GM19328 (cell line): ENCODE measurements around the gene HOXA9.

Experiments
- ATAC-seq: cut with Tn5 transposase; IDR thresholded peaks from one replicate; pipeline ENCODE4 v1.9.1; 2021; ENCODE audit warnings: mild to moderate bottlenecking, moderate library complexity; ENCODE audit not compliant: unreplicated experiment

Gene HOXA9

DNA sequence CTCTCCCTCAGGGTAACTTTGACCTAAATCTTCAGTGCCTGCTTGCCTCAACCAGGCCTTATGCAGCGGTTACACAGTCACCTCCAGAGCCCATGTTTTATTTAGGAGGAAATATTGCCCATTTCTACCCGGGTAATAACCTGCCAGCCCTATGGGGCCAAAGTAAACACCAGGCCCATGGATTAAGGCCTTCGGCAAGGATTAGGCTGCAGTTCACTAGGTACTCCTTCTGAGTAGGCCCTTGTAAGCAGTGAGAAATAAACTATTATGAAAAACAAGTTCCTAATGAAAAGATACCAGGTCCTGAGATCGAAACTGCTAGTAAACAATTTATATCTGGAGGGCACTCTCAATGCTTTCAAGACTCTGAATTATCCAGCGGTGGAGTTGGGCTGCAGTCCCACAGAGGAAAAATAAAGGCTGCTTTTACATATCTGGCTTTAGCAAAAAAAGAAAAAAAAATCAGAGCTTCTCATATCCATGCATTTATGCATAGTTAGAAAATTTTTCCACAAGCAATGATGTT, 12.5 kb upstream of the HOXA9 start:
- no peak for ATAC-seq

- no peak for ATAC-seq
Observed at GRCh38 chr7:27176962-27177794, 11.8 kb upstream of the HOXA9 start.

GRCh38 chr7:27176524-27176845, 11.1 kb upstream of the HOXA9 start:
- ATAC-seq: no peak

DNA sequence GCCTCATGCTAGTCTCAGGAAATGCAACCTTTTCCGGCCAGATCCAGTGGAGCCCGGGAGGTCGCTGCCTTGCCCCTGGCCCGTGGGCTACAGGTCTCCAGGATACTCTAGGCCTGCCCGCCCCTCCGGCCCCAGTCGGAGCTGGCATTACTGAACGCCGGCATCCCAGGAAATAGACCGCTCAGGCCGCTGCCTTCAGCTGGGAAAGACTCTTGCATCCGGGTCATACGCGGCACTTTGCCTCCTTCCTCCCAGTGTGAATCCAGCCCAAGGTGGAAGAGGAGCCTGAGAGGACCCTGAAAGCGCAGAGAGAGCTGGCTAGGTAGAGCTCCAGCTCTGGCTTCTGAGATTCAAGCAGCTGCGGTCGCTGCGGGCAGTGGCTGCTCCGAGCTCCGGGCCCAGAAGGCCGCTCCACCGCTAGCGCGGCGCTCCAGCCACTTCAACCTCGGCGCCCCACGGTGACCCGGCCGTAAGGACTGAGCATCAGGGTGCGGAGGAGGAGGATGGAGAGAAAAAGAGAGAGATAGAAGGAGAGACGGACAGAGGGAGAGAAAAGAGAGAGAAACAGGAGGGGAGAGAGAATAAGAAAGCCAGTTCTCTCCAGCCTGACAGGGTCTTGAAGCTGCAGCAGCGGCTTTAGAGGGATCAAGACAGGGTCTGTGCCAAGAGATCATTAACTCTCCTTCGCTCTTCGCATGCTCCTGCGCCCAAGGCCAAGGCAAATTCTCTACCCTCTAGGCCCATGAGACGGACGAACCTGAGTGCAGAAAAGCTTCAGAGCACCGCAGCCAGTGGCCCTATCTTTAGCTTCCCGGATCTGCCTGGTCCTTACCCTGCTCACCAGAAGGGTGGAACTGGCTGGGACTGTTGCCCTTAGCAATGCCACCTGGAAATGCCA, 10.5 kb upstream of the HOXA9 start:
- ATAC-seq: no peak

- no peak for ATAC-seq
Observed at GRCh38 chr7:27174874-27175625, 9.7 kb upstream of the HOXA9 start.

- ATAC-seq: no peak
Observed at GRCh38 chr7:27173956-27174873, 8.9 kb upstream of the HOXA9 start, which contains the start of gene HOXA10. Gene HOXA10, minus strand, starts transcription at chr7:27174320. Its CDS starts 14 bp downstream, at chr7:27174306.

DNA sequence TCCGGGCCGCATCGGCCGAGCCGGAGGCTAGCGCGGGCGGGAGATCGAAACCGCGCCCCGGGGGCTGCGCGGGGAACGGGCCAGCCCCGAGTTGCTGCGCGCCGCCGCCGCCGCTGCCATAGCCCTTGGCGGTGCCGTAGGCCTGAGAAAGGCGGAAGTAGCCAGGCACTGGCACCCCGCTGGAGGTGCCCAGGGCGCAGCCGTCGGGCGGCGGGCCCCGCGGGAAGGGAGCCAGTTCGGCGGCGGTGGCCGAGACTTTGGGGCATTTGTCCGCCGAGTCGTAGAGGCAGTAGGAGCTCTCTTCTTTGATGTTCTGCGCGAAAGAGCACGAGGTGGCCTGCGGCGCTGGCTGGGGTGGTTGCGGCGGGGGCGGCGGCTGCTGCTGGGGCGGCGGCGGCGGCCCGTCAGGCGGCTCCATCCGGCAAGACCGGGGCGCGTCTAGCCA, 8.2 kb upstream of the HOXA9 start:
- no peak for ATAC-seq

DNA sequence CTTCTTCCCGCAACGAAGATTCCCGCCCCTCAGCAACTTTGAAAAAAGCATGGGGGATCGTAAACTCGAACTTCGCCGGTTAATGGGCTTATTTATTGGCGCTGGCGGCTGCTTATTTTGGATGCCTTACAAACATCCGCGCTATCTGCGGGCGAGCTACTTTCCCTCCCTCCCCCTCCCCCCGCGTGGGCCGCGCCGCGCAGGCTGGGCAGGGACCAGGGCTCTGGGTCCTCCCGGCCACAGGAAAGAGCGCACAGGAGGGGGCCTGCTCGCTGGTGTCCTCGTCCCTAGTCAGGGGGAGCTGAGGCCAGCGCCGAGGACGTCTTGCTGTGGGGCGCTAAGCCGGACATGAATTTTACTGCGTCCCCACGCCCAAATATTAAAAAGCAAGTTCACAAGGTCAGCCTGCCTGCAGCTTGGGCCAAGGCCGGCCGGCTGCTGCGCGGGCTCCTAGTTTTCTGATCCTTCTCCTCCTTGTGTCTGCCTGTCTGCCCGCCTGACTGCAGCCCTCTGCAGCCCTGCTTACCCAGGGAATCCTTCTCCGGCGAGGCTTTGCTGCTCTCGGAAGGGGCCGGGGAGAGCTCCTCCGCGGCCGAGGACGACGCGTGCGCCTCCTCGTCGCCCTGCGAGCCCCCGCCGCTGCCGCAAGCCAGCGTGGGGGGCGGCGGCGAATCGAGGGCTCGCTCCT, 7.6 kb upstream of the HOXA9 start:
- ATAC-seq: no peak

GRCh38 chr7:27172315-27172774, 7.0 kb upstream of the HOXA9 start:
- ATAC-seq: no peak

GRCh38 chr7:27171637-27172314, 6.4 kb upstream of the HOXA9 start:
- no peak for ATAC-seq

DNA sequence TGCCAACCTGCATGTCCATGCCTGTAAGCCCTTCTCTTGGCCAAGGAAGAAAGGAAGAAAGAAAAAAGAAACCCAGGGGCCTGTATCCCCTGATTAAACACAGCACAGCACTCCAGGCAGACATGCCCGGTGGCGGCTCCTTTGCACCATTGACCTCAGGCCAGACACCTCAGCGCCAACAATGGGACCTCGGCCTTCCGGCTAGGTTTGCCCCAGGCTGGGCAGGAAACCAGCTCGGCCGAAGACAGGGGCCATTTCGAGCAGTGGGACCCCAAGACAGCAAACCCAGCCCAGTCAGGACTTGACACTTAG, 5.9 kb upstream of the HOXA9 start:
- no peak for ATAC-seq

DNA sequence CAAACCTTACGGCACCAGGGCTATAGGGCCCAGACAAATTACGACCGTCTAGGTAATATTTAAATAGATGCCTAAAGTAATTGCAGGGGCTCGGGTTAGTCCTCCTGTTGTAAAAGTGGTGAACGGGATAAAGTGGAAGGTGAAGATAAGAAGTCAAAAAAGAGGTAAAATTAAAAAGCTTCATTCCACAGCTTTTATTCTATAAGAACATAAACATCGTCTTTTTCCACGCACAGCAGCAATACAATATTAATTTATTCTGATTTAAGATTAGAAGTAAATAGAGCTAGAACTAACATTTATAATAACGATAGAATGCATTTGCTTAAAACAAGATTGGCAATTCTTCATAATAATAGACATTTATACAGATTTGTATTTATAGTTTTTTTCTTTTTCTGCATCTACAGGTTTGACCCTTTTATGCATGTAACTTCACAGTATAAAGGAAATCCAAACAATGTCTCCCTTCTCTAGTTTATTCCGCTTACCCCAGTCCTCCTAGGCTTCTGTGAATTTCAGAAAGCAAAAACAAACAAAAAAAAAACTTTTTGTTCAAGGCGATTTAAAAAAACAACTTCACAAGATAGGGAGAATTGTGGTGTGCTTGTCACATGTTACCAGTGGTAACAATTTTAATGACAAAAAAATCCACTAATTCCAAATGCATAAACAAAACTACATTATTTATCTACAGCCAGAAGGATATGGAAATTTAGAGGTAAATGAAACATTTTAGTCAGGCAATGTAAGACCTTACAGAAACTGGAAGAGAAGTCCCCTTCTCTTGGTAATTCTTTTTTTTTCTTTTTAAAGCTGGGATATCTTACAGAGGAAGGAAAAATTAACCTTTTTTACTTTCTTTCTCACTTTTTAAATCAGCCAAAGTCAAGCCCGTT, 5.3 kb upstream of the HOXA9 start:
- no peak for ATAC-seq

DNA sequence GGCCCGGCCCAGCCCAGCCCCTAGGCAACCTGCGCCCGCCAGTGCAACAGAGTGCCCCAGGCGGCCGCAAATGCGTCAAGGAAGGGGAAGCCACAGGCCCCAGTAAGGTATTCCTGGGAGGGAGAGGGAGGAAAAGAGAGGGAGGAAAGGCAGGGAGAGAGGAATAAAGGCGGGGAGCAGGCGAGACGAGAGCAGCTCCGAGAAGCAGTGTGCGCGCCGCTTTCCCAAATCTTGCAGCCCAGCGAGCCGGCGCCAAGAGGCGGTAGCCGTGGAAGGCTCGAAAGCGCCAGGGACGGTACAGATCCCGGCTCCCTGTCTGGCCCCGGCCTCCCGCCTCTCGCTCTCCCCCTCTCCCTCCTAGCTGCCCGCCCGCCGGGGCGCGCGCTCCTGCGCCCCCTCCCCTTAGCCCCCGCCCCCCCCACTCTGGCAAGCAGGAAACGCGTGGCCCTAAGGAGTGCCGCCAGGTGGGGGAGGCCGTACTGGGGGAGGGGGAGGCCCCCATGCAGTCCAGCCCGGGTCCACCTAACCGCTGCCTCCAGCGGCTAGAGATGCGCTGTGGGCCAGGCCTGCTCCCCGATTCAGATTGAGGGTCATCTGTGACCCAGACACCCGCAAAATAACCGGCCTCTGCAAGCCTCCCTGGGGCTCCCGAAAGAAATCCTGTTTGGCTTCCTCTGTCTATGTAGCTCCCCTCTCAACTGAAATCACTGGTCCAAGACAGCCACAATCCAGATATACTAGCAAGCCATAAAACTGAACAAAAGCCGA, 4.5 kb upstream of the HOXA9 start:
- ATAC-seq: no peak

DNA sequence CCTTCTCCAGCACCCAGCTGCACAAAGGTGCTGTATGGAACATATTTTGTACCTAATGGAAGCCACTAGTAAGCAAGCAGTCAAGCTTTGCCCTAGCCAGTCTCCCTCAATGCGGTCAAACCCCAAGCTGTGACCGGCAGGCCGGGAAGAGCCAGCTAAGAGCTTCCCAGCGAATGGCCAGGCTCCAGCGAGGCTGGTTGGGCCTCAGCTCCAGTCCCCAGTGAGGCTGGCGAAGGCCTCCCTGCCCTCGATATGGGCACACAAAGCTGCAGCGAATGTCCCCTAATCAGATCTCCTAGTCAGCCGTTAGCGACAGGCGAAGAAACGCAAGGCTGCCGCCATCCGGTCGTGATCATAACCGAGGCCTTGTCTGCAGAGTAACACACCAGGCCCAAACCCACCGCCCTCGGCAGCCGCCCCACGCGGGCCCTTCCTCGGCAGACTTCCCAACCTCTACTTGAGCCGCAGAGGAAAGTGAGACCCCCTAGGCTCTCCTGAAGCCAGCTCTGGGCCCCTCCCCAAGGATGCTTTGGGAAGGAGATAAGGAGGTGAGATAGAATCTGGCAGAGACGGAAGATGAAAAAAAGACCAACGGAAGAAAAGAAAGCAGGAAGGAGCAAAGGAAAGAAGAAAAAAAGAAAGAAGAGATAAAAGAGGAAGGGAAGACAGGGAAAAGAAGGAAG, 3.1 kb upstream of the HOXA9 start:
- ATAC-seq: no peak

DNA sequence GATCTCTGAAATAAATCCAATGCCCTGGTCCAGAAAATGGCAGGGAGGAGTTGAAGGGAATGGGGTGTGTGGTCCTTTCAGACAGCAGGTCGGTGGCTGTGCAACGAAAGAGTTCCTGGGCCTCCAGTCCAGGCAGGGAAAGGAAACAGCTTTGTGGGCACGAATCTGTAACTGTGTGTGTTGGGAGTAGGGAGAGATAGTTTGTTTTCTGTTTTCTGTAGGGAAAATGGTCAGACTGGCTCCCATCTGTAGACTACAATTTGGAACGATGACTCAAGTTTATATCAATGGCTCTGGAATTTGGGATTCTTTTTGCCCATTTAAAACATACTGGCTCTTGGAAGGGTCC, 2.6 kb upstream of the HOXA9 start:
- ATAC-seq: no peak
